ENCODE measurements around the gene PIGZ. TPM values are rescaled to one million over a fixed set of nuclear protein-coding genes. Genes with fewer than 3 reads are reported as not detected.

The PIGZ gene
- total RNA-seq, 1 experiment from 2014 or later: 0.15 TPM

GRCh38 chr3:196927571-196928453, 40.8 kb downstream of the PIGZ start:
- Histone ChIP-seq H2BK5ac (ENCODE audit: insufficient read length, low read length) (no peak overlapping the region), H2BK120ac (ENCODE audit: low read depth, low read length, poor library complexity, severe bottlenecking) (no peak overlapping the region), H3K79me2 (ENCODE audit: insufficient read depth, low read length) (no peaks in the 10 kb centered on the region), H3K4me2 (ENCODE audit: insufficient read depth, insufficient read length, low read length) (no peak overlapping the region), H3K79me1 (ENCODE audit: insufficient read depth, low read depth, low read length, poor library complexity, severe bottlenecking) (no peaks in the 10 kb centered on the region), H4K8ac (replicated peaks; ENCODE audit: insufficient read length, low read depth, low read length) (no peak overlapping the region), H3K14ac (ENCODE audit: insufficient read depth, low read length) (no peak overlapping the region), H3K27ac (ENCODE audit: insufficient read length, low read depth, low read length) (no peak overlapping the region), H3K18ac (ENCODE audit: insufficient read length, low read depth, low read length) (no peak overlapping the region), H3K4ac (ENCODE audit: low read depth, low read length) (no peak overlapping the region), H3K56ac (ENCODE audit: insufficient read length, low read depth, low read length) (no peak overlapping the region), H3K9ac (ENCODE audit: extremely low read depth, insufficient read length, low read length) (no peak overlapping the region), H3K27me3 (ENCODE audit: insufficient read depth, low read length) (no peaks in the 10 kb centered on the region), H2BK12ac (ENCODE audit: insufficient read length, low read depth, low read length) (no peak overlapping the region), H3K9me3 (ENCODE audit: control insufficient read depth, low read depth, low read length) (no peaks in the 10 kb centered on the region), H2AFZ (ENCODE audit: low read length) (no peak overlapping the region), H4K20me1 (ENCODE audit: control insufficient read depth, insufficient read depth, insufficient read length) (no peaks in the 10 kb centered on the region), H4K91ac (ENCODE audit: insufficient read length, low read depth, low read length) (no peak overlapping the region), H4K5ac (ENCODE audit: insufficient read length, low read depth, low read length) (no peak overlapping the region), H3K23ac (ENCODE audit: insufficient read length, low read depth, low read length) (no peak overlapping the region), H2BK20ac (ENCODE audit: low read depth, low read length, poor library complexity, severe bottlenecking) (no peak overlapping the region), H3K4me1 (ENCODE audit: insufficient read depth, low read length) (no peaks in the 10 kb centered on the region), H2AK5ac (ENCODE audit: insufficient read length, low read length) (no peak overlapping the region), H3T11ph (ENCODE audit: low read length) (no peak overlapping the region), H2BK15ac (ENCODE audit: low read depth, low read length) (no peak overlapping the region), H3K23me2 (ENCODE audit: insufficient read length, low read depth, low read length, poor library complexity, severe bottlenecking) (no peaks in the 10 kb centered on the region)
- no peak for TF ChIP-seq CTCF (conservative IDR thresholded peaks at IDR 0.05)
- no CpG with 5 or more reads among the region's 7 CpGs for WGBS (ENCODE audit: extremely low coverage, insufficient read length, low lambda C conversion rate)
- Mint-ChIP-seq H3K36me3 (ENCODE audit: insufficient read depth in 1 of 3, low read depth in 3 of 3) (peaks cover 7 to 37% (median 34%) of the 10 kb centered on the region in 3 experiments; a peak in 6 of 7 replicates), H3K9me3 (no peaks in the 10 kb centered on the region), H3K4me1 (0 out of 4 replicates have a peak, but pooled peaks cover 0 to 2% of the 10 kb centered on the region in 2 experiments), H3K27me3 (ENCODE audit: low read depth) (no peaks in the 10 kb centered on the region), H3K4me3 (no peak overlapping the region), H3K27ac (peak overlapping the region in 2 of 3 experiments; percentile 31 to 40; a peak in 1 of 7 replicates)
- no peak for DNase-seq
